HG03280 (cell line): ENCODE results near the gene MLYCD.

Source experiments
- ATAC-seq: cut with Tn5 transposase; IDR thresholded peaks from one replicate; pipeline ENCODE4 v1.9.1; 2021; ENCODE audit warnings: mild to moderate bottlenecking, moderate library complexity; ENCODE audit not compliant: unreplicated experiment

Gene MLYCD

GRCh38 chr16:83899272-83899897 is 470 bp downstream of the MLYCD start:
- ATAC-seq: peak; percentile 46

GRCh38 chr16:83899978-83900377 is 1.1 kb downstream of the MLYCD start:
- ATAC-seq: no peak

GRCh38 chr16:83900571-83900970 is 1.7 kb downstream of the MLYCD start:
- ATAC-seq: no peak

- ATAC-seq: no peak
Observed at GRCh38 chr16:83901101-83901500, 2.2 kb downstream of the MLYCD start.

GRCh38 chr16:83903751-83904150 is 4.8 kb downstream of the MLYCD start:
- no peak for ATAC-seq

- no peak for ATAC-seq
Observed at GRCh38 chr16:83906683-83907082, 7.8 kb downstream of the MLYCD start.

- no peak for ATAC-seq
Observed at GRCh38 chr16:83907111-83907510, 8.2 kb downstream of the MLYCD start.

- ATAC-seq: no peak
Observed at GRCh38 chr16:83907631-83908250, 8.8 kb downstream of the MLYCD start.

- ATAC-seq: no peak
Observed at GRCh38 chr16:83908798-83909197, 9.9 kb downstream of the MLYCD start.

GRCh38 chr16:83911290-83911689 is 12.4 kb downstream of the MLYCD start:
- no peak for ATAC-seq

GRCh38 chr16:83912519-83913244 is 13.8 kb downstream of the MLYCD start:
- ATAC-seq: no peak

GRCh38 chr16:83913245-83913633 is 14.3 kb downstream of the MLYCD start:
- no peak for ATAC-seq

- ATAC-seq: no peak
Observed at GRCh38 chr16:83914091-83914710, 15.3 kb downstream of the MLYCD start.

- ATAC-seq: no peak
Observed at GRCh38 chr16:83915081-83915480, 16.2 kb downstream of the MLYCD start.

- no peak for ATAC-seq
Observed at GRCh38 chr16:83915491-83915890, 16.6 kb downstream of the MLYCD start.

- ATAC-seq: no peak
Observed at GRCh38 chr16:83917152-83918120, 18.5 kb downstream of the MLYCD start.

- no peak for ATAC-seq
Observed at GRCh38 chr16:83920894-83921491, 22.1 kb downstream of the MLYCD start.

GRCh38 chr16:83923581-83924365 is 24.9 kb downstream of the MLYCD start:
- ATAC-seq: no peak

- no peak for ATAC-seq
Observed at GRCh38 chr16:83924686-83925085, 25.8 kb downstream of the MLYCD start.
